Measurements from ENCODE around the gene MYO1D.
A peak's percentile ranks its signal among the peaks of the same experiment; 100 is the strongest.

MYO1D gene

DNA sequence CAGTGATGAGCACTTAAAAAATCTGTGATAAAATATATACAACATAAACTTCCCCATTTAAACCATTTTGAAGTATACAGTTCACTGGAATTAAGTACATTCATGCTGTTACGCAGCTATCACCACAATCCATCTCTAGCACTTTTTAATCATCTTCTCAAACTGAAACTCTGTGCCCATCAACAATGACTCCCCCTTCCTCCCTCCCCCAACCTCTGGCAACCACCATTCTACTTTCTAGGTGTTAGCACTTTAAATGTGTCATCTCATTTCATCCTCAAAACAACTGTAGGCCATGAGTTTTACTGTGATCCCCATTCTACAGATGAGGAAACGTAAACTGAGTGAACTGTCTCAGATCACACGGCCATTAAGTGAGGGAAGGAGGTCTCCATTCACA is 37.3 kb upstream of the MYO1D start:
- TF ChIP-seq, protein P1, sequence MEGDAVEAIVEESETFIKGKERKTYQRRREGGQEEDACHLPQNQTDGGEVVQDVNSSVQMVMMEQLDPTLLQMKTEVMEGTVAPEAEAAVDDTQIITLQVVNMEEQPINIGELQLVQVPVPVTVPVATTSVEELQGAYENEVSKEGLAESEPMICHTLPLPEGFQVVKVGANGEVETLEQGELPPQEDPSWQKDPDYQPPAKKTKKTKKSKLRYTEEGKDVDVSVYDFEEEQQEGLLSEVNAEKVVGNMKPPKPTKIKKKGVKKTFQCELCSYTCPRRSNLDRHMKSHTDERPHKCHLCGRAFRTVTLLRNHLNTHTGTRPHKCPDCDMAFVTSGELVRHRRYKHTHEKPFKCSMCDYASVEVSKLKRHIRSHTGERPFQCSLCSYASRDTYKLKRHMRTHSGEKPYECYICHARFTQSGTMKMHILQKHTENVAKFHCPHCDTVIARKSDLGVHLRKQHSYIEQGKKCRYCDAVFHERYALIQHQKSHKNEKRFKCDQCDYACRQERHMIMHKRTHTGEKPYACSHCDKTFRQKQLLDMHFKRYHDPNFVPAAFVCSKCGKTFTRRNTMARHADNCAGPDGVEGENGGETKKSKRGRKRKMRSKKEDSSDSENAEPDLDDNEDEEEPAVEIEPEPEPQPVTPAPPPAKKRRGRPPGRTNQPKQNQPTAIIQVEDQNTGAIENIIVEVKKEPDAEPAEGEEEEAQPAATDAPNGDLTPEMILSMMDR (IDR thresholded peaks at IDR 0.05) = no peak

DNA sequence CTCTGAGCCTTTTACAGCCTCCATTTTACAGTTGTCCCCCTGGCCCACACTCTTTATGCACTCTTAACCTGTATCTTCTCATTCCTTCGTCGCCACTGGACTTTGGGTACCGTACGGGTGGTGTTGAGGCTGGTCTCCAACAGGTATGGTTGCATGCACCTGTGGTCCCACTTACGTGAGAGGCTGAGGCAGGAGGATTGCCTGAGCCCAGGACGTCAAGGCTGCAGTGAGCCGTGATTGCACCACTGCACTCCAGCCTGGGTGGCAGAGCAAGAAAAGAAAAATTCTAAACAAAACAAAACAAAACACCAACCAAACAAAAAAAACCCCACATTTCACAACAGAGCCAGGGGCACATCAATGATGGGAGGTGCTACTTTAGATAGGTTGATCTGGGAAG is 36.7 kb upstream of the MYO1D start:
- TF ChIP-seq, protein P1 (IDR thresholded peaks at IDR 0.05) = no peak

DNA sequence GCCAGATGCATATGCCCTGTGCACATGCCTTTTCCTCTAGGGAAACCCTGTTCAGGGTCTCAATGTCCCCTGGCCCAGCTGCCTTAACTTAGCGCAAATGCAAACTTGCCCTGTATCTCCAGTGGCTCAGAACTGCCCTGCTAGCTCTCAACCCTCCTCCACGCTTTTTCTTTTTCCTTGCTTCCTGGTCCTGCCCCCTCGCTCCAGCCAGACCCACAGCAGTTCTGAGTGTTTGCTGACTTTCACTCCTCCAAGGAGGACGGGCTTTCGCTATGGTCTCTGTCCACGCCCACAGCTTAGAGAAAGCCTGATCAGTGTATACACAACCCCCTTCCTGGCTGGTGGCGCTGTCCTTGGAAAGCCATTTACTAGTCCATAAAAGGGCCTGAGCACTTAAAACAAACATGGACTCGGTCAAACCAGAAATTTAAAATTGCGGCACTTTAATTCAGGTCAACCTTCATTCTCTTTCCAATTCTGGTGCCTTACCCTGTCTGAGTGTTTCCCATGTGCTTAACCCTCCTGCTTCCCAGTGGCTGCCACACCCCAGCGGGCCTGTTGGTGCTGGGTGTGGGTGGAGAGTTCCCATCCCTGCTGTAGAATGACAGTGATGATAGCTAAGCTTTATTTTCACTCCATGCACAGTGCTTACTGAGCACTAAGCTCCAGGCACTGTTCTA is 35.4 kb upstream of the MYO1D start:
- TF ChIP-seq, protein P1 (IDR thresholded peaks at IDR 0.05) = peak; percentile 38; the same call in 1 of the 2 replicates

DNA sequence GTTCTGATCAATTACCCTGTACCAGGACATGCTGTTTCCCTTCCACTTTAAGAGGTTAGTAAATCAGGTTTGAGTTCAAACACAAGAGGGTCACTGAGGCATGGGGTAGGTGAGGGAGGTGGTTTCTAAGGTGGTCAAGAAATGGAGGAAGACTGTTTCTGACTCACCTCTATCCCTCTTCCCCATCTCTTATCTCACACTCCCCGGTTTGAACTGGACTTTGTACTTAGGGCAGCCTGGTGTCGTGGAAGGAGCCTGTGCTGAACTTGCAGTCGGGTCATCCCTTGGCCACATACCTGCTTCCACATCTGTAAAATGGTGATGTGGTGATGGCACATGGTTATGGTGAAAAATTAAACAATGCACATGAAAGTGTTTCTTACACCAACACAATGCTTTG is 33.8 kb upstream of the MYO1D start:
- TF ChIP-seq, protein P1 (IDR thresholded peaks at IDR 0.05) = no peak

DNA sequence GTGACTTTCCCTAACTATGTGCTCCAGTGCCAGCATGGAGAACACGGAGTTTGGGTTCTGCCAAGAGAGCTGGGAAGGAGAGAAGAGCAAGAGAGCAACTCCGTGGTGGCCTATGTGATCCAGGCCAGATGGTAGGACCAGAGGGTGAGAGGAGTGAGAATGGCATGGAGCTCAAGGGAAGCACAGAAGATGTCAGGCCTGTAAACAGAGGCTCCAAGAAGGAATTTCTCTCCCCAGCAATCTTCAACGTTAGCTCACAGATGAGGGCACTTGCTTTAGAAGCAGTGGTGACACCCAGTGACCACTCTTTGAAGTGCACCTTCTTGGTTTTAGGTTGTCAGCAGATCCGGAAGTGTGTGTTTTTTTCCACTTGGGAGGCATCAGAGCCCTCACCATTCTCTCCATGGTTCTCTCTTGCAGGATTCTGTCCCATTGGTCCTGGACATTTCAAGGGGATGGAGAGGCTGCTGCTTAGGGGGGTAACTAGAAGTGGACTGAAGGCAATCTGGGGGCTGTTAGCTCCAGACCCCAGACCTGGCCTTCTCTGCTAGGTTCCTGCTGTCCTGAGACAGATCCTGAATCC is 33.0 kb upstream of the MYO1D start:
- TF ChIP-seq, protein P1 (IDR thresholded peaks at IDR 0.05) = peak; percentile 75

DNA sequence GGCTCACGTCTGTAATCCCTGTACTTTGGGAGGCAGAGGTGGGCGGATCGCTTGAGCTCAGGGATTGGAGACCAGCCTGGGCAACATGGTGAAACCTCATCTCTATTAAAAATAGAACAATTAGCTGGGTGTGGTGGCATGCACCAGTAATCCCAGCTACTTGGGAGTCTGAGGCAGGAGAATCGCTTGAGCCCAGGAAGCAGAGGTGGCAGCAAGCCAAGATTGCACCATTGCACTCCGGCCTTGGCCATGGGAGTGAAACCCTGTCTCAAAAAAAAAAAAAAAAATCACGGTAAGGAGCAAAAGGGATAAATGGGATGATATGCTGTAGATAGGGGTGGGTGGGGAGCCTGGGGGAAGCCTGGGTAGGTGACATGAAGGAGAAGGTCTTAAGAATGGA is 30.7 kb upstream of the MYO1D start:
- TF ChIP-seq, protein P1 (IDR thresholded peaks at IDR 0.05) = no peak

DNA sequence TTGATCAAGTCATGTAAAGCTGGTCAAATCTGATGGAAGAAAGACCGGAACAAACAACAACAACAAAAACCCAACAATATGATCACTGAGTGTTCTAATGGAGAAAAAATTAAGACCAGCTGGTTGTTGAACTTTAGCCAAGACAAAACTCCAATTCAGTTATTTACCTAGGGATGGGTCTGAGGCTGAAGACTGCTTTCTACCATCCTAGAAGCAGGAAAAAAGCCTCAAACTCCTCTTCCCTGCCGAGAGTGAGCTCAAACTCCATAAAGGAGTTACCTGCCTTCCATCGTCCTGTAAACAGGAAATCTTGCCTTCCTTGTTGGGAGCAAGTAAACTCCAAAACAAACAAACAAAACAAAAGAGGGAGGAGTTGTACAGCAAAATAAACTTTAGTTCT is 28.0 kb upstream of the MYO1D start:
- TF ChIP-seq, protein P1 (IDR thresholded peaks at IDR 0.05) = no peak
